SK-N-SH treated with all-trans-retinoic acid at 6 μM for 48 hours (cell line): ENCODE measurements around the gene COPS9.

ENCODE experiments used
- ATAC-seq: fragments of 200-7000 bp; cut with Tn5 transposase; 3 replicates; pipeline ENCODE4 v1.9.1; 2020; ENCODE audit warnings: mild to moderate bottlenecking, moderate library complexity
- CSDC2 ChIP-seq: fragments of 250-450 bp; sonication (Bioruptor Pico); IDR thresholded peaks from 2 replicates; pipeline ENCODE4 v1.5.0; 2020; ENCODE audit warnings: mild to moderate bottlenecking, moderate library complexity
- ESRRG ChIP-seq: fragments of 250-450 bp; sonication (Bioruptor Pico); IDR thresholded peaks from 2 replicates; pipeline ENCODE4 v1.6.1; 2021; ENCODE audit warnings: mild to moderate bottlenecking
- GLIS3 ChIP-seq: fragments of 250-450 bp; sonication (Bioruptor Pico); IDR thresholded peaks from 2 replicates; pipeline ENCODE4 v1.5.0; 2020; ENCODE audit warnings: mild to moderate bottlenecking, moderate library complexity
- ISL1 ChIP-seq: fragments of 250-450 bp; sonication (Bioruptor Pico); IDR thresholded peaks from 2 replicates; pipeline ENCODE4 v2.1.2; 2022; ENCODE audit warnings: mild to moderate bottlenecking, moderate library complexity
- OSR1 ChIP-seq: fragments of 250-450 bp; sonication (Bioruptor Pico); IDR thresholded peaks from 2 replicates; pipeline ENCODE4 v1.8.0; 2022; ENCODE audit warnings: moderate library complexity, mild to moderate bottlenecking, inconsistent platforms
- PPARA ChIP-seq: fragments of 250-450 bp; sonication (Bioruptor Pico); IDR thresholded peaks from 2 replicates; pipeline ENCODE4 v1.5.0; 2020; ENCODE audit warnings: mild to moderate bottlenecking, borderline replicate concordance
- RARB ChIP-seq: fragments of 250-450 bp; sonication (Bioruptor Pico); IDR thresholded peaks from 2 replicates; pipeline ENCODE4 v1.8.0; 2021; ENCODE audit warnings: mild to moderate bottlenecking, moderate library complexity
- SNAI2 ChIP-seq: fragments of 250-450 bp; sonication (Bioruptor Pico); IDR thresholded peaks from 2 replicates; pipeline ENCODE4 v1.5.0; 2020; ENCODE audit warnings: mild to moderate bottlenecking, moderate library complexity
- TCF4 ChIP-seq: fragments of 250-450 bp; sonication (Bioruptor Pico); IDR thresholded peaks from 2 replicates; pipeline ENCODE4 v1.8.0; 2021; ENCODE audit warnings: mild to moderate bottlenecking, moderate library complexity, borderline replicate concordance
- ZC3H10 ChIP-seq: fragments of 250-450 bp; sonication (Bioruptor Pico); IDR thresholded peaks from 2 replicates; pipeline ENCODE4 v1.5.1; 2021; ENCODE audit warnings: mild to moderate bottlenecking, moderate library complexity
- ZFP3 ChIP-seq: fragments of 250-450 bp; sonication (Bioruptor Pico); IDR thresholded peaks from 2 replicates; pipeline ENCODE4 v1.5.0; 2020; ENCODE audit warnings: mild to moderate bottlenecking, moderate library complexity
- ZFP30 ChIP-seq: fragments of 450-650 bp; formaldehyde crosslinking; IDR thresholded peaks from 2 replicates; pipeline ENCODE4 v1.5.0; 2022; ENCODE audit warnings: mild to moderate bottlenecking, moderate library complexity
- ZNF565 ChIP-seq: fragments of 450-650 bp; formaldehyde crosslinking; conservative IDR thresholded peaks from 2 replicates; pipeline ENCODE4 v1.5.0; 2020; ENCODE audit warnings: low read depth, mild to moderate bottlenecking, moderate library complexity
- TF ChIP-seq, protein P1 (sequence below): fragments of 250-450 bp; sonication (Bioruptor Pico); IDR thresholded peaks from 2 replicates; pipeline ENCODE4 v1.5.1; 2020; ENCODE audit warnings: low read depth, mild to moderate bottlenecking, moderate library complexity
- TF ChIP-seq, protein P2 (sequence below): fragments of 250-450 bp; sonication (Bioruptor Pico); IDR thresholded peaks from 2 replicates; pipeline ENCODE4 v1.8.0; 2020; ENCODE audit warnings: mild to moderate bottlenecking, moderate library complexity, borderline replicate concordance
- TF ChIP-seq, protein P3 (sequence below): fragments of 250-450 bp; sonication (Bioruptor Pico); IDR thresholded peaks from 2 replicates; pipeline ENCODE4 v1.8.0; 2021; ENCODE audit warnings: low read depth, mild to moderate bottlenecking, moderate library complexity, borderline replicate concordance
- TF ChIP-seq, protein P4 (sequence below): fragments of 250-450 bp; sonication (Bioruptor Pico); IDR thresholded peaks from 2 replicates; pipeline ENCODE4 v1.5.1; 2021; ENCODE audit warnings: mild to moderate bottlenecking, moderate library complexity
- TF ChIP-seq, protein P5 (sequence below): fragments of 250-450 bp; sonication (Bioruptor Pico); IDR thresholded peaks from 2 replicates; pipeline ENCODE4 v1.5.0; 2020; ENCODE audit warnings: mild to moderate bottlenecking, moderate library complexity

Gene COPS9

DNA sequence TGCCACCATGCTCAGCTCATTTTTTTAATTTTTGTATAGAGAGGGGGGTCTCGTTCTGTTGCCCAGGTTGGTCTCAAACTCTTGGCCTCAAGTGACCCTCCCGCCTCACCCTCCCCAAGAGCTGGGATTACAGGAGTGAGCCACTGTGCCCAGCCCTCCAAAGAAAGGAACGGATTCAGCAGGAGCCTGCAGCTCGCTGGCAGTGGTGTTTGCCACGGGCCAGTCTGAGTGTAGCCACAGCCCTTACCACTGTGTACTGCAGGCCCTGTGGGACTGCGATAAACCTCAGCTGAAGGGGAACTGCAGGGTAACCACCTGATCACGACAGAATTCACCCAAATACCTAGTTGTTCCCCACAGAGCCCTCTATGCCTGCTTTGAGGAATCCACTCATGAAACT, 6.8 kb downstream of the COPS9 start (continued):
- TF ChIP-seq, protein P1, sequence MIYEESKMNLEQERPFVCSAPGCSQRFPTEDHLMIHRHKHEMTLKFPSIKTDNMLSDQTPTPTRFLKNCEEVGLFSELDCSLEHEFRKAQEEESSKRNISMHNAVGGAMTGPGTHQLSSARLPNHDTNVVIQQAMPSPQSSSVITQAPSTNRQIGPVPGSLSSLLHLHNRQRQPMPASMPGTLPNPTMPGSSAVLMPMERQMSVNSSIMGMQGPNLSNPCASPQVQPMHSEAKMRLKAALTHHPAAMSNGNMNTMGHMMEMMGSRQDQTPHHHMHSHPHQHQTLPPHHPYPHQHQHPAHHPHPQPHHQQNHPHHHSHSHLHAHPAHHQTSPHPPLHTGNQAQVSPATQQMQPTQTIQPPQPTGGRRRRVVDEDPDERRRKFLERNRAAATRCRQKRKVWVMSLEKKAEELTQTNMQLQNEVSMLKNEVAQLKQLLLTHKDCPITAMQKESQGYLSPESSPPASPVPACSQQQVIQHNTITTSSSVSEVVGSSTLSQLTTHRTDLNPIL (CRISPR knock-in tag), result no peak
- no peak for TF ChIP-seq GLIS3
- no peak for TF ChIP-seq ZC3H10
- TF ChIP-seq, all 23 proteins: peak for 0

DNA sequence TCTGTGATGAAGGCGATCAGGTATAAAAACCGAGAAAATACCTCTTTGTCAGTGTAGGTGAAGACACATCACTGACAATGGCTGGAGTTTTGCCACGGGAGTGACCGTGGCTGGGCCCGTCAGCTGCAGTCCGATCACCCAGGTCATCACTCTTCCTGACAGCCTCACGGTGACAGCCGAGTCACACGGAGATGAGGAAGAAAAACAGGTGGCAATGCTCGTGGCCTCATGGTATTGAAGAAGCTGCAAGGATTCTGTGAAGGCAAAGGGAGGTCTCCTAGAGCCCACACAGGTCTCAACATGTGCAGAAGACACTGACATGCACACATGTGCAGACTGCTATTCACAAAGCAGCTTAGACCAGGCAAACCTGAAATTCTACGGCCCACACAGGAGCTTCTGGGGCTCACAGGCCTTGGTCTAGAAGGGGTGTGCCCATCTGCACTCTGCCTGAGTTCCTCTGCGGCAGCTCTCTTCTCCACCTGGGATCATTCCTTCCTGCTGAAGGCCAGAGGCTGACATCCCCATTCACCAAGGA, 7.4 kb downstream of the COPS9 start:
- no peak for ATAC-seq
- TF ChIP-seq ZFP30 (CRISPR knock-in tag) (no peak), PPARA (CRISPR knock-in tag) (no peak), ZNF565 (no peak), TCF4 (CRISPR knock-in tag) (no peak), GLIS3 (no peak), ZFP3 (no peak), ESRRG (CRISPR knock-in tag) (no peak), OSR1 (no peak), CSDC2 (CRISPR knock-in tag) (no peak), ISL1 (CRISPR knock-in tag) (no peak), SNAI2 (CRISPR knock-in tag) (no peak), RARB (CRISPR knock-in tag) (no peak)
- TF ChIP-seq, protein P2, sequence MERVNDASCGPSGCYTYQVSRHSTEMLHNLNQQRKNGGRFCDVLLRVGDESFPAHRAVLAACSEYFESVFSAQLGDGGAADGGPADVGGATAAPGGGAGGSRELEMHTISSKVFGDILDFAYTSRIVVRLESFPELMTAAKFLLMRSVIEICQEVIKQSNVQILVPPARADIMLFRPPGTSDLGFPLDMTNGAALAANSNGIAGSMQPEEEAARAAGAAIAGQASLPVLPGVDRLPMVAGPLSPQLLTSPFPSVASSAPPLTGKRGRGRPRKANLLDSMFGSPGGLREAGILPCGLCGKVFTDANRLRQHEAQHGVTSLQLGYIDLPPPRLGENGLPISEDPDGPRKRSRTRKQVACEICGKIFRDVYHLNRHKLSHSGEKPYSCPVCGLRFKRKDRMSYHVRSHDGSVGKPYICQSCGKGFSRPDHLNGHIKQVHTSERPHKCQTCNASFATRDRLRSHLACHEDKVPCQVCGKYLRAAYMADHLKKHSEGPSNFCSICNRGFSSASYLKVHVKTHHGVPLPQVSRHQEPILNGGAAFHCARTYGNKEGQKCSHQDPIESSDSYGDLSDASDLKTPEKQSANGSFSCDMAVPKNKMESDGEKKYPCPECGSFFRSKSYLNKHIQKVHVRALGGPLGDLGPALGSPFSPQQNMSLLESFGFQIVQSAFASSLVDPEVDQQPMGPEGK (CRISPR knock-in tag), result no peak
- TF ChIP-seq, protein P3, sequence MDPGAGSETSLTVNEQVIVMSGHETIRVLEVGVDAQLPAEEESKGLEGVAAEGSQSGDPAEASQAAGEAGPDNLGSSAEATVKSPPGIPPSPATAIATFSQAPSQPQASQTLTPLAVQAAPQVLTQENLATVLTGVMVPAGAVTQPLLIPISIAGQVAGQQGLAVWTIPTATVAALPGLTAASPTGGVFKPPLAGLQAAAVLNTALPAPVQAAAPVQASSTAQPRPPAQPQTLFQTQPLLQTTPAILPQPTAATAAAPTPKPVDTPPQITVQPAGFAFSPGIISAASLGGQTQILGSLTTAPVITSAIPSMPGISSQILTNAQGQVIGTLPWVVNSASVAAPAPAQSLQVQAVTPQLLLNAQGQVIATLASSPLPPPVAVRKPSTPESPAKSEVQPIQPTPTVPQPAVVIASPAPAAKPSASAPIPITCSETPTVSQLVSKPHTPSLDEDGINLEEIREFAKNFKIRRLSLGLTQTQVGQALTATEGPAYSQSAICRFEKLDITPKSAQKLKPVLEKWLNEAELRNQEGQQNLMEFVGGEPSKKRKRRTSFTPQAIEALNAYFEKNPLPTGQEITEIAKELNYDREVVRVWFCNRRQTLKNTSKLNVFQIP (CRISPR knock-in tag), result no peak
- TF ChIP-seq, protein P1 (CRISPR knock-in tag), result no peak
- TF ChIP-seq, protein P4, sequence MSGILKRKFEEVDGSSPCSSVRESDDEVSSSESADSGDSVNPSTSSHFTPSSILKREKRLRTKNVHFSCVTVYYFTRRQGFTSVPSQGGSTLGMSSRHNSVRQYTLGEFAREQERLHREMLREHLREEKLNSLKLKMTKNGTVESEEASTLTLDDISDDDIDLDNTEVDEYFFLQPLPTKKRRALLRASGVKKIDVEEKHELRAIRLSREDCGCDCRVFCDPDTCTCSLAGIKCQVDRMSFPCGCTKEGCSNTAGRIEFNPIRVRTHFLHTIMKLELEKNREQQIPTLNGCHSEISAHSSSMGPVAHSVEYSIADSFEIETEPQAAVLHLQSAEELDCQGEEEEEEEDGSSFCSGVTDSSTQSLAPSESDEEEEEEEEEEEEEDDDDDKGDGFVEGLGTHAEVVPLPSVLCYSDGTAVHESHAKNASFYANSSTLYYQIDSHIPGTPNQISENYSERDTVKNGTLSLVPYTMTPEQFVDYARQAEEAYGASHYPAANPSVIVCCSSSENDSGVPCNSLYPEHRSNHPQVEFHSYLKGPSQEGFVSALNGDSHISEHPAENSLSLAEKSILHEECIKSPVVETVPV (CRISPR knock-in tag), result no peak
- TF ChIP-seq, protein P5, sequence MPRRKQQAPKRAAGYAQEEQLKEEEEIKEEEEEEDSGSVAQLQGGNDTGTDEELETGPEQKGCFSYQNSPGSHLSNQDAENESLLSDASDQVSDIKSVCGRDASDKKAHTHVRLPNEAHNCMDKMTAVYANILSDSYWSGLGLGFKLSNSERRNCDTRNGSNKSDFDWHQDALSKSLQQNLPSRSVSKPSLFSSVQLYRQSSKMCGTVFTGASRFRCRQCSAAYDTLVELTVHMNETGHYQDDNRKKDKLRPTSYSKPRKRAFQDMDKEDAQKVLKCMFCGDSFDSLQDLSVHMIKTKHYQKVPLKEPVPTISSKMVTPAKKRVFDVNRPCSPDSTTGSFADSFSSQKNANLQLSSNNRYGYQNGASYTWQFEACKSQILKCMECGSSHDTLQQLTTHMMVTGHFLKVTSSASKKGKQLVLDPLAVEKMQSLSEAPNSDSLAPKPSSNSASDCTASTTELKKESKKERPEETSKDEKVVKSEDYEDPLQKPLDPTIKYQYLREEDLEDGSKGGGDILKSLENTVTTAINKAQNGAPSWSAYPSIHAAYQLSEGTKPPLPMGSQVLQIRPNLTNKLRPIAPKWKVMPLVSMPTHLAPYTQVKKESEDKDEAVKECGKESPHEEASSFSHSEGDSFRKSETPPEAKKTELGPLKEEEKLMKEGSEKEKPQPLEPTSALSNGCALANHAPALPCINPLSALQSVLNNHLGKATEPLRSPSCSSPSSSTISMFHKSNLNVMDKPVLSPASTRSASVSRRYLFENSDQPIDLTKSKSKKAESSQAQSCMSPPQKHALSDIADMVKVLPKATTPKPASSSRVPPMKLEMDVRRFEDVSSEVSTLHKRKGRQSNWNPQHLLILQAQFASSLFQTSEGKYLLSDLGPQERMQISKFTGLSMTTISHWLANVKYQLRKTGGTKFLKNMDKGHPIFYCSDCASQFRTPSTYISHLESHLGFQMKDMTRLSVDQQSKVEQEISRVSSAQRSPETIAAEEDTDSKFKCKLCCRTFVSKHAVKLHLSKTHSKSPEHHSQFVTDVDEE, result no peak

DNA sequence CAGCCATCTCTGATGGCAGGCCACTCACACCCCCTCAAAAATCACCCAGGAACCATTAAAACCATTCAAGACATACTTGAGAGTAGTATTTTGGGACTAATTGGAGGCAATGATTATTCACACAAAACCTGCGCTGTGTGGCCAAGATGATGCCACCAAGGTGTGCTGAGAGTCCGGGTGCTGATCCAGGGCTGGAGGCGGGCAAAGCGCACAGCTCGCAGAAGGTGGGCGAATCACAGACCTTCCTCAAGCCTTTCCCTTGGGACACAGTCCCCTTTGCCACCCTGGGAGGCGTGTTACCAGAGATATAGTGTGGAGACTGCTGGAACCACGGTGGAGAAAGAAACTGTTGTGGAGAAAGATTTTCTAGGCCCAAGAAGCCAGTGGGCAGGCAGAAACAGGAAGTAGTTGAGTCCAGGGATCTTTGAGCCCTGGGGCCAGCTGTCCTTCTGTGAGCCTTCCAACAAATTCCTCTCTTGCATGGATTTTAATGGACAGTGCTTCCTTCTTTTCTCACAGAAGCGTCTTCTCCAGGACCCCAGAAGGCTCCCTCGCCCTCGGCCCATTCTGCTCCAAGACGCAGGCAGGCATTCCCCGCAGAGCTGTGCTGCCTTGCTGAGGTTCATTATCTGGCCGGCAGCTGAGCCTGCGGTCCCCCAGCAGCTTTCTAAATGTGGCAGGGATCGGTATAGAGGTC, 8.0 kb downstream of the COPS9 start:
- no peak for ATAC-seq
- TF ChIP-seq, protein P1 (CRISPR knock-in tag), result no peak
- TF ChIP-seq ZNF565, result no peak
